Fibroblast of villous mesenchyme (primary cell): ENCODE data around the gene MISP3. TPM values are rescaled to one million over a fixed set of nuclear protein-coding genes. Genes with fewer than 3 reads are reported as not detected.

Experiments used
- DNase-seq: peaks from one replicate; pipeline ENCODE4 v3.0.0-alpha.2; 2010; ENCODE audit warnings: low read depth
- H3K4me3 ChIP-seq: 2 replicates; pipeline ENCODE4 v1.5.1; 2011; ENCODE audit warnings: low read depth, mild to moderate bottlenecking, low read length
- CTCF ChIP-seq: IDR thresholded peaks from 2 replicates; pipeline ENCODE4 v1.5.1; 2012; ENCODE audit warnings: low read depth, mild to moderate bottlenecking, low read length; ENCODE audit not compliant: insufficient read depth
- total RNA-seq: library from RNA; depleted of rRNA; stranded (reverse); fragments of >200 nt; gene quantifications from 2 replicates; pipeline ENCODE4 v1.2.3, GENCODE V29; 2012

Gene MISP3
- total RNA-seq, 1 donor, result under 0.01 TPM

DNA sequence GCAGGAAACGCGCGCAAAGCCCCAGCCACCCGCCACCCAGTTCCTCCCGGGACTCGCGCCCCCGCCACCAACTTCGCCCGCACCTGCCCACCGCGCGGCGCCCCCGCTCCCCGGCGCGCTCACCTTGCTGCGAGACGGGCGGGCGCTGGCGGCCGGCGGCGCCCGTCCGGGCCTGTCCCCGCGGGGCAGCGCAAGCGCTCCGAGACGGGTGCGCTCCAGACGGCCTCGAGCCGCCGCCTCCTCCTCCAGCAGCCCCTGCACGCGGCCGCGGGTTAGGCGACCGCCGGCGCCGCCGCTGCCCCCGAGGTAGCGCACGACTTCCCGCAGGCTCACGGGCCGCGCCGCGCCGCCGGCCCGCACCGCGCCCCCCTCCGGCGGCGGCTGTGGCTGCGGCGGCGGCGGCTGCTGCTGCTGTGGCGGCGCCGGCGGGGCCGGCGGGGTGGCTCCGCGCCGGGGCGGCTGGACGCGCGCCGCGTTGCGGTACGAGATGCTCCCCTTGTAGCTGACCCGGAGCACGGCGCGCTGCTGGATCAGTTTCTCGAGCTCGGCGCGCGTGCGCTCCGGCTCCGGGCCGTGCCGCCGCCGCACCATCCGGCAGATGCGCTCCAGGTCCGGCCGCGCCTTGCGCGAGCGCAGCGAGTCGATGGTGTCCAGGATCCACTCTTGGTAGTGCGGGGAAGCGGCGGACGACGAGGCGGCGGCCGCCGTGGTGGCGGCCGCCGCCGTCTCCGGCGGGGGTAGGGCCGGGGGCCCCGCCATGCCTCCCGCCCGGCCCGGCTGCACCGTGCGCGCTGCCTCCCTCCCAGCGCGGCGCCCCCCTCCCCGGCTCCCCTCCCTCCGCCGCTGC lies 17.3 kb downstream of the MISP3 start:
- TF ChIP-seq CTCF, result no peak
- DNase-seq, result peak; percentile 73
- peak overlapping the region; percentile 66 for H3K4me3 ChIP-seq

DNA sequence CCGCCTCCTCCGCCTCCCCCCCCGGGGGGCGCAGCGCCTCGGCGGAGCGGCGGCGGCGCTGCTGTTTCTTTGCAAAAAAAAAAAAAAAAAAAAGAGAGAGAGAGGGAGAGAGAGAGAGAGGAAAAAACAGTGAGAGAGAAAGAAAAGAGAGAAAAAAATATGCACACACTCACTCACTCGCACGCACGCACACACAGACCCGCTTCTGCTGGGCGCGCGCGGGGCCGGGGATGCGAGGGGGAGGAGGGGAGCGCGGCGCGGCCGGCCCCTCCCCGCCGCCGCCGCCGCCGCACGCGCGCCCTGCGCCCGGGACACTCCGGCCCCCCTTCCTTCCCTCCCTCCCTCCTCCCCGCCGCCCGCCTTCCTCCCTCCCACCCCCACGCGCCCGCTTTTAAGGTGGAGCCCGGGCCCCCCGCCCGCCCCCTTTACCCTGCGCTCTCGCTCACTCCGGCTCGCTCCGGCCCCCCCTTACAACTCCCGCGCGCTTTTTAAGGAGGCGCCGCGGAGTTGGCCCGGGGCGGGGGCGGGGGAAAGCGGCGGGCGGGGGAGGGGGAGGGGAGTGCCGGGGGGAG lies 18.0 kb downstream of the MISP3 start, which contains the start of gene SAMD1:
Gene SAMD1, minus strand, starts transcription at position 243 of the 572 bp plus-strand sequence.
- DNase-seq, result peak; percentile 97
- H3K4me3 ChIP-seq, result peak within 1 kb of the TSS; percentile 83
- TF ChIP-seq CTCF, result no peak

- H3K4me3 ChIP-seq, result peak overlapping the region; percentile 83
- DNase-seq, result peak; percentile 59
- peak; percentile 23 for TF ChIP-seq CTCF
Measured at GRCh38 chr19:14091081-14091812, 18.7 kb downstream of the MISP3 start.

DNA sequence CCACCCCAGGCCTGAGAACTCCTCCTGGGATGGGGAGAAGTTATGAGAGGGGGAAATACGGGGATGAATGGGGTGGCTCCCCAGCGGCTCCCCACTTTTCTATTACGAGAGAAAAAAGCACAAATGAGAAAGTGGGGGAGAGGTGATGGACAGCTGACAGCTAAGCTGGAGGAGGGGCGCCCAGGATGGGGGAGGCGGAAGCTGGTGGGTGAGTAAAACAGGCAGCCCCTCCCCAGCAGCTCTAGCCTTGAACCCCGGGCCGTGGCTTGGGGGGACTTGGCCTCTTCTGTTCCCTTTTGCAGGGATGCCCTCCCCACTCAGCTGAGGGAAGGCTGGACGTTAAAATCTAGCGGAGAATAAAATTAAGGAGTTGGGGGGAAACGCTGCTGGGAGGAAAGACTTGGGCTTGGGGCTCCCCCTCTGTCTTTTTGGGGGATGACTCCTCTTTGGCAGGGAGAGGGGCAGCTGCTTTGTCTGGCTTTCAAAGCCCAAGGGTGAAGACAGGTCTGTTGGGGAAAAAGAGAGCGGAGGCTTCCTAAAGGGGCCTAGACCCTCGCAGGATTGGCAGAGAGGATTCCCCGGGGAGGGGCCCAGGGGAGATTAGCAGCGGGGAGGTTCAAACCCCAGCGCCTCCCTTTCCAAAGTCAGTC lies 19.4 kb downstream of the MISP3 start:
- H3K4me3 ChIP-seq, result peak overlapping the region; percentile 83
- peak; percentile 2 for TF ChIP-seq CTCF
- no peak for DNase-seq

DNA sequence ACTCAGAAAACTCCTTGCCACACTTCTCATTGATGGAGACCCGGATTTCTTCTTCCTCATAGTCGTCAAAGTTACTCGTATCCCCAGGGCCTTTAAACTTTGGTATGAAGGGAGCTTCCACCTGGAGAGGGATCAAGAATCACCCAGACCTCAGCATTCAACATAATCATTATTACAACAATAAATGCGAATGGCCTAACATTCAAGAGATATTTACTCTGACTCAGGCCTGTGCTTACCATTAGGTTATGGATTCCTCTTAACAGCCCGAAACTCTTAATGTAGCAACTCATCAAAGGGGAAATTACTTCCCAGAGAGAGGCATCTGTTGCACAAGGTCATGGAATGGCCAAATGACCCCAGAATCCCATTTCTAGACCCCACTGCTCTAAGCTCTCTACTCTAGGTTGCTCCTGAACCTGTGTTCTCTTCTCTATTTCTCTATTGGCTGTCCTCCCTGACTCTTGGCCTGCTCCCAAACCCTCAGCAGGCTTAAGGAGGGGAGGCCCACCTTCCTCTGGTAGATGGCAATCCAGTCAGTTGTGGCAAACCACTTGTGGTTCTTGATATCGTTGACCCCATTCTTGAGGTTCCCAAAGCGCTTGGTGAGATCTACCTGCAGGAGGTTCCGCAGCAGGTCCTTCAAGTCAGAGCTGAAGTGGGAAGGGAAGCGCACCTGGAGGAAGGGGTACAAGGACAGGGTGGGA lies 20.7 kb downstream of the MISP3 start:
- DNase-seq, result no peak
- no peak overlapping the region for H3K4me3 ChIP-seq
- TF ChIP-seq CTCF, result no peak

DNA sequence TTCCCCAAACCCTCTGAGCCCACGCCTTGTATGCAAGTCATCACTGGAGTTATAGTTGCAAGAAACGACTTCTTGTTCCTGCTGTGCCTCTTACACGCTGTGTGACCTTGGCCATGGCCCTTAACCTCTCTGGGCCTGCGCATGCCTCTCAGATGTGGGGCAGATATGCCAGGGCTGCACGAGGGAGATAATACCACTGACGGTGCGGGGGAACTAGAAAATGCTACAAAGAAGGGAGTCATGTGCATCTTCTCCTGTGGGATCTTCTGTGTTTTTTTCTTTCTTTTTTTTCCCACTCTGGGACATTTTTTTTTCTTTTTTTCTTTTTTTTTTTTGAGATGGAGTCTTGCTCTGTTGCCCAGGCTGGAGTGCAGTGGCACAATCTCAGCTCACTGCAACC lies 22.3 kb downstream of the MISP3 start:
- no peak for TF ChIP-seq CTCF
- no peak for DNase-seq

More for the DNA sequence above, 22.3 kb downstream of the MISP3 start:
- H3K4me3 ChIP-seq, result no peak overlapping the region
